HEK293 (cell line): ENCODE measurements around the gene OR2G3.

Experiments used
- CTCF ChIA-PET: fragments of 350-600 bp; formaldehyde crosslinking; extraction: SDS; loops from one replicate; lab custom pipeline; 2021; ENCODE audit warnings: antibody characterized with exemption; lab: Yijun Ruan, JAX
- POLR2A ChIA-PET: fragments of 300-600 bp; formaldehyde crosslinking; extraction: SDS; loops from one replicate; lab custom pipeline; 2020; ENCODE audit warnings: antibody characterized with exemption, inconsistent platforms; lab: Yijun Ruan, JAX
- H3K27ac ChIP-seq: fragments of 200-500 bp; sonication (Bioruptor generic); 2 replicates; pipeline ENCODE4 v1.5.1; 2014; ENCODE audit warnings: low read depth, low read length, control low read depth, inconsistent platforms; ENCODE audit errors: extremely low read depth
- H3K36me3 ChIP-seq, 2 experiments: fragments of 200-500 bp in 1 of 2; sonication (Bioruptor generic) in 1 of 2; 1 replicate in 1 of 2; 2 replicates in 1 of 2; pipeline ENCODE4 v1.5.1; 2014 to 2017; ENCODE audit warnings: inconsistent platforms in 2 of 2, low read length in 2 of 2; ENCODE audit not compliant: control insufficient read depth in 2 of 2, insufficient read depth in 1 of 2
- H3K4me1 ChIP-seq: fragments of 200-500 bp; sonication (Bioruptor generic); 2 replicates; pipeline ENCODE4 v1.5.1; 2014; ENCODE audit warnings: mild to moderate bottlenecking, low read length, inconsistent platforms; ENCODE audit not compliant: control insufficient read depth, insufficient read depth
- H3K4me3 ChIP-seq: 2 replicates; pipeline ENCODE4 v1.5.1; 2011; ENCODE audit warnings: low read depth, mild to moderate bottlenecking, control low read depth, low read length, moderate library complexity
- H3K9me3 ChIP-seq: fragments of 200-500 bp; sonication (Bioruptor generic); 2 replicates; pipeline ENCODE4 v1.5.1; 2014; ENCODE audit warnings: low read depth, low read length, inconsistent platforms; ENCODE audit not compliant: control insufficient read depth, insufficient read depth
- SCRT2 ChIP-seq: fragments of 450-650 bp; formaldehyde crosslinking; IDR thresholded peaks from 2 replicates; pipeline ENCODE4 v1.5.1; 2016; ENCODE audit warnings: missing biosample characterization, missing genetic modification characterization
- SP7 ChIP-seq: fragments of 450-650 bp; formaldehyde crosslinking; IDR thresholded peaks from 2 replicates; pipeline ENCODE4 v1.5.1; 2016; ENCODE audit warnings: missing biosample characterization, missing genetic modification characterization
- TCF7L2 ChIP-seq: IDR thresholded peaks from 2 replicates; pipeline ENCODE4 v1.6.1; 2011; ENCODE audit warnings: low read depth, mild to moderate bottlenecking, inconsistent platforms, low read length, moderate library complexity, borderline replicate concordance
- ZBTB17 ChIP-seq: fragments of 450-650 bp; formaldehyde crosslinking; IDR thresholded peaks from 2 replicates; pipeline ENCODE4 v1.5.1; 2016; ENCODE audit warnings: missing biosample characterization, missing genetic modification characterization
- ZNF10 ChIP-seq: fragments of 450-650 bp; formaldehyde crosslinking; IDR thresholded peaks from 2 replicates; pipeline ENCODE4 v1.5.1; 2017; ENCODE audit warnings: missing biosample characterization, missing genetic modification characterization
- ZNF426 ChIP-seq: fragments of 450-650 bp; formaldehyde crosslinking; IDR thresholded peaks from 2 replicates; pipeline ENCODE4 v1.5.1; 2017; ENCODE audit warnings: missing biosample characterization, missing genetic modification characterization, mild to moderate bottlenecking, inconsistent platforms, moderate library complexity
- ZNF48 ChIP-seq: fragments of 450-650 bp; formaldehyde crosslinking; IDR thresholded peaks from 2 replicates; pipeline ENCODE4 v1.5.1; 2016; ENCODE audit warnings: missing biosample characterization, missing genetic modification characterization
- ZNF501 ChIP-seq: fragments of 450-650 bp; formaldehyde crosslinking; IDR thresholded peaks from 2 replicates; pipeline ENCODE4 v1.5.1; 2016; ENCODE audit warnings: missing biosample characterization, missing genetic modification characterization
- ZNF600 ChIP-seq: fragments of 450-650 bp; formaldehyde crosslinking; IDR thresholded peaks from 2 replicates; pipeline ENCODE4 v1.5.1; 2016; ENCODE audit warnings: missing biosample characterization, missing genetic modification characterization
- ZNF621 ChIP-seq: fragments of 450-650 bp; formaldehyde crosslinking; IDR thresholded peaks from 2 replicates; pipeline ENCODE4 v1.5.1; 2017; ENCODE audit warnings: missing biosample characterization, missing genetic modification characterization
- ZNF654 ChIP-seq: fragments of 450-650 bp; formaldehyde crosslinking; IDR thresholded peaks from 2 replicates; pipeline ENCODE4 v1.5.1; 2016; ENCODE audit warnings: low read depth, missing biosample characterization, missing genetic modification characterization
- ZNF660 ChIP-seq: fragments of 450-650 bp; IDR thresholded peaks from 2 replicates; pipeline ENCODE4 v1.5.1; 2018; ENCODE audit warnings: missing biosample characterization, mild to moderate bottlenecking, missing genetic modification characterization
- ZNF677 ChIP-seq: fragments of 450-650 bp; IDR thresholded peaks from 2 replicates; pipeline ENCODE4 v1.5.0; 2018; ENCODE audit warnings: missing biosample characterization, mild to moderate bottlenecking, missing genetic modification characterization, moderate library complexity
- ZSCAN16 ChIP-seq: fragments of 450-650 bp; formaldehyde crosslinking; IDR thresholded peaks from 2 replicates; pipeline ENCODE4 v1.5.1; 2016; ENCODE audit warnings: missing biosample characterization, missing genetic modification characterization
- TF ChIP-seq, protein P1 (sequence below): fragments of 450-650 bp; IDR thresholded peaks from 2 replicates; pipeline ENCODE4 v1.5.1; 2018; ENCODE audit warnings: missing biosample characterization, missing genetic modification characterization
- TF ChIP-seq, protein P2 (sequence below): fragments of 450-650 bp; formaldehyde crosslinking; IDR thresholded peaks from 2 replicates; pipeline ENCODE4 v1.5.1; 2016; ENCODE audit warnings: missing biosample characterization, missing genetic modification characterization, borderline replicate concordance
- TF ChIP-seq, protein P3 (sequence below): fragments of 450-650 bp; formaldehyde crosslinking; IDR thresholded peaks from 2 replicates; pipeline ENCODE4 v1.5.1; 2016; ENCODE audit warnings: missing biosample characterization, missing genetic modification characterization
- TF ChIP-seq, protein P4 (sequence below): fragments of 450-650 bp; IDR thresholded peaks from 2 replicates; pipeline ENCODE4 v1.5.1; 2018; ENCODE audit warnings: missing biosample characterization, mild to moderate bottlenecking, missing genetic modification characterization
- TF ChIP-seq, protein P5 (sequence below): fragments of 450-650 bp; formaldehyde crosslinking; IDR thresholded peaks from 2 replicates; pipeline ENCODE4 v1.5.1; 2016; ENCODE audit warnings: missing biosample characterization, missing genetic modification characterization

OR2G3 gene

DNA sequence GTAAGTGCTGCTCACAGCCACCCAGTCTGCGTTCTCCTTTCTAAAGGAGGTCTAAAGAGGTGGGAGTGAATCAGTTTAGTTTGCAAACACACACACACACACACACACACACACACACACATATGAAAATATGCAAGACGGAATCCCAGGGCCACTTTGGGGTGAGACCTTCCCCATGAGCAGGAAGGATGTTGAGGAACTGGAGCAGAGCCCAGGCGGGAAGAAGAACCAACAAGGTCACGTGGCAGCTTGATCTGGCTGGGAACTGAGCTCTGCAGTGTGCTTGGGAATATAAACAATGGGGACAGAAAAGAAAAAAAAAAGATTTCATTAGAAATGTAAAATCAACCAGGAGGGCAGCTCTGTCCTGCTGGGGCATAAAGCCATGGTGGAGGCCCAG is 32.6 kb downstream of the OR2G3 start:
- Histone ChIP-seq H3K27ac (no peak overlapping the region), H3K4me3 (no peak overlapping the region), H3K4me1 (no peaks in the 10 kb centered on the region), H3K9me3 (no peaks in the 10 kb centered on the region), H3K36me3 (no peaks in the 10 kb centered on the region)
- ChIA-PET CTCF (no interaction called here), POLR2A (no interaction called here)
- TF ChIP-seq SP7 (tag by site-specific recombination) (no peak), ZNF677 (tag by site-specific recombination) (no peak), ZNF621 (tag by site-specific recombination) (no peak), ZNF501 (tag by site-specific recombination) (no peak), ZNF426 (no peak), ZSCAN16 (tag by site-specific recombination) (no peak), TCF7L2 (no peak)
- TF ChIP-seq, protein P1, sequence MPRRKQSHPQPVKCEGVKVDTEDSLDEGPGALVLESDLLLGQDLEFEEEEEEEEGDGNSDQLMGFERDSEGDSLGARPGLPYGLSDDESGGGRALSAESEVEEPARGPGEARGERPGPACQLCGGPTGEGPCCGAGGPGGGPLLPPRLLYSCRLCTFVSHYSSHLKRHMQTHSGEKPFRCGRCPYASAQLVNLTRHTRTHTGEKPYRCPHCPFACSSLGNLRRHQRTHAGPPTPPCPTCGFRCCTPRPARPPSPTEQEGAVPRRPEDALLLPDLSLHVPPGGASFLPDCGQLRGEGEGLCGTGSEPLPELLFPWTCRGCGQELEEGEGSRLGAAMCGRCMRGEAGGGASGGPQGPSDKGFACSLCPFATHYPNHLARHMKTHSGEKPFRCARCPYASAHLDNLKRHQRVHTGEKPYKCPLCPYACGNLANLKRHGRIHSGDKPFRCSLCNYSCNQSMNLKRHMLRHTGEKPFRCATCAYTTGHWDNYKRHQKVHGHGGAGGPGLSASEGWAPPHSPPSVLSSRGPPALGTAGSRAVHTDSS (tag by site-specific recombination): no peak
- TF ChIP-seq, protein P2, sequence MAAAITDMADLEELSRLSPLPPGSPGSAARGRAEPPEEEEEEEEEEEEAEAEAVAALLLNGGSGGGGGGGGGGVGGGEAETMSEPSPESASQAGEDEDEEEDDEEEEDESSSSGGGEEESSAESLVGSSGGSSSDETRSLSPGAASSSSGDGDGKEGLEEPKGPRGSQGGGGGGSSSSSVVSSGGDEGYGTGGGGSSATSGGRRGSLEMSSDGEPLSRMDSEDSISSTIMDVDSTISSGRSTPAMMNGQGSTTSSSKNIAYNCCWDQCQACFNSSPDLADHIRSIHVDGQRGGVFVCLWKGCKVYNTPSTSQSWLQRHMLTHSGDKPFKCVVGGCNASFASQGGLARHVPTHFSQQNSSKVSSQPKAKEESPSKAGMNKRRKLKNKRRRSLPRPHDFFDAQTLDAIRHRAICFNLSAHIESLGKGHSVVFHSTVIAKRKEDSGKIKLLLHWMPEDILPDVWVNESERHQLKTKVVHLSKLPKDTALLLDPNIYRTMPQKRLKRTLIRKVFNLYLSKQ (tag by site-specific recombination): no peak
- TF ChIP-seq, protein P3, sequence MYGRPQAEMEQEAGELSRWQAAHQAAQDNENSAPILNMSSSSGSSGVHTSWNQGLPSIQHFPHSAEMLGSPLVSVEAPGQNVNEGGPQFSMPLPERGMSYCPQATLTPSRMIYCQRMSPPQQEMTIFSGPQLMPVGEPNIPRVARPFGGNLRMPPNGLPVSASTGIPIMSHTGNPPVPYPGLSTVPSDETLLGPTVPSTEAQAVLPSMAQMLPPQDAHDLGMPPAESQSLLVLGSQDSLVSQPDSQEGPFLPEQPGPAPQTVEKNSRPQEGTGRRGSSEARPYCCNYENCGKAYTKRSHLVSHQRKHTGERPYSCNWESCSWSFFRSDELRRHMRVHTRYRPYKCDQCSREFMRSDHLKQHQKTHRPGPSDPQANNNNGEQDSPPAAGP (tag by site-specific recombination): no peak

DNA sequence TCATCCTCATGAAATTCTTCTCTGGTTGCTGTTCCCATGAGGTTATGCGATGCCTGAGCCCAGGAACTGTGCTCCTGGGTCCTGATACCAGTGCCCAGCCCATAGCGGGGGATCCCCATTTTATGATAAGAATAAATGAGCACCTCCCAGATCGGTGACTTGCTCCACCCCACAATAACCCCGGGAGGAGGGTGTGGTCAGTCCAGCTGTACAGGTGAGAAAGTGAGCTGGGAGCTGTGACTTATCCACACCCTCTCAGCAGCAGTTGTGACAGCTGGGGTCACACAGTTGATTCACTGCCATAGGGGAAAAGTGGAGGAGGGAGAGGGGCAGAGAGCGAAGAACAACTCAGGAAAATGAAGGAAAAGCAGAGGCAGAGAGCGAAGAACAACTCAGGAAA is 33.4 kb downstream of the OR2G3 start:
- TF ChIP-seq ZBTB17 (tag by site-specific recombination): no peak
- TF ChIP-seq SCRT2 (tag by site-specific recombination): no peak
- TF ChIP-seq, all 188 proteins: peak for 0
- no peaks in the 10 kb centered on the region for H3K4me1 ChIP-seq
- H3K4me3 ChIP-seq: no peak overlapping the region
- no peak overlapping the region for H3K27ac ChIP-seq
- H3K36me3 ChIP-seq: no peaks in the 10 kb centered on the region
- ChIA-PET CTCF (no interaction called here), POLR2A (no interaction called here)
- H3K9me3 ChIP-seq: no peaks in the 10 kb centered on the region

DNA sequence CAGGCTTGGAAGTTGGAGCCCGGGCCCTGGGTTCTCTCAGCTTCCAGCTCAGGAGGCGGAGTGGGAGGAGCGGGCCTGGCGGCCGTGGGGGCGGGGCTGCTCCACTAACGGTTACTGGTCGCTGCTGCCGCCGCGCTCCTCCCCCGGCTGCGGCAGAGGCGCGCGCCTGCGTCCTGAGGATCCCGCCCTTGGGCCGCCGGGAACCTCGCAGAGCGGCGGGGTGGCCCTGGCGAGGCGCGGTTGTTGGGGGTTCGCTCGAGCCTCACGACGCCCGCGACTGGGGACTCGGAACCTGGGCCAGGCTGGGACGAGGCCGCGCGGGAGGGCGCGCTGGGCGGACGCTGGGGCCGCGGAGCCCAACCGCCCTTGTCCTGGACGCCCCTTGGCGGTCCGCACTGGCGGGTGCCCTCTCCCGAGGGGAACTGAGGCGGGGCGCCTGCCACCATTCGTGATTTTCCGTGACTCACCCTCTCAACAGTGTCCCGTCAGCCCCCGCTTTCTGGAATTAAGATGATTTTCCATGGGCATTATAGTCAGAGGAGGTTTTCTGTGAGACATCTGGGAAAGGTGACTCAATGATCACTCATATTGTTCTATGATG is 34.1 kb downstream of the OR2G3 start:
- H3K4me1 ChIP-seq: no peaks in the 10 kb centered on the region
- H3K9me3 ChIP-seq: no peaks in the 10 kb centered on the region
- TF ChIP-seq ZNF654 (no peak), ZNF48 (tag by site-specific recombination) (no peak), ZNF600 (tag by site-specific recombination) (no peak), ZNF10 (tag by site-specific recombination) (no peak), ZNF660 (tag by site-specific recombination) (no peak)
- TF ChIP-seq, protein P4, sequence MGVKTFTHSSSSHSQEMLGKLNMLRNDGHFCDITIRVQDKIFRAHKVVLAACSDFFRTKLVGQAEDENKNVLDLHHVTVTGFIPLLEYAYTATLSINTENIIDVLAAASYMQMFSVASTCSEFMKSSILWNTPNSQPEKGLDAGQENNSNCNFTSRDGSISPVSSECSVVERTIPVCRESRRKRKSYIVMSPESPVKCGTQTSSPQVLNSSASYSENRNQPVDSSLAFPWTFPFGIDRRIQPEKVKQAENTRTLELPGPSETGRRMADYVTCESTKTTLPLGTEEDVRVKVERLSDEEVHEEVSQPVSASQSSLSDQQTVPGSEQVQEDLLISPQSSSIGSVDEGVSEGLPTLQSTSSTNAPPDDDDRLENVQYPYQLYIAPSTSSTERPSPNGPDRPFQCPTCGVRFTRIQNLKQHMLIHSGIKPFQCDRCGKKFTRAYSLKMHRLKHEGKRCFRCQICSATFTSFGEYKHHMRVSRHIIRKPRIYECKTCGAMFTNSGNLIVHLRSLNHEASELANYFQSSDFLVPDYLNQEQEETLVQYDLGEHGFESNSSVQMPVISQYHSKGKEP: no peak
- TF ChIP-seq, protein P5, sequence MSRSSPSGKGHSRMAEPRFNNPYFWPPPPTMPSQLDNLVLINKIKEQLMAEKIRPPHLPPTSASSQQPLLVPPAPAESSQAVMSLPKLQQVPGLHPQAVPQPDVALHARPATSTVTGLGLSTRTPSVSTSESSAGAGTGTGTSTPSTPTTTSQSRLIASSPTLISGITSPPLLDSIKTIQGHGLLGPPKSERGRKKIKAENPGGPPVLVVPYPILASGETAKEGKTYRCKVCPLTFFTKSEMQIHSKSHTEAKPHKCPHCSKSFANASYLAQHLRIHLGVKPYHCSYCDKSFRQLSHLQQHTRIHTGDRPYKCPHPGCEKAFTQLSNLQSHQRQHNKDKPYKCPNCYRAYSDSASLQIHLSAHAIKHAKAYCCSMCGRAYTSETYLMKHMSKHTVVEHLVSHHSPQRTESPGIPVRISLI (tag by site-specific recombination): no peak
- no peaks in the 10 kb centered on the region for H3K36me3 ChIP-seq
- H3K4me3 ChIP-seq: no peak overlapping the region
- POLR2A ChIA-PET: no interaction called here
- CTCF ChIA-PET: no interaction called here
- no peak overlapping the region for H3K27ac ChIP-seq
